D721Med (cell line): Measurements from ENCODE around the gene NBEAL1.
"Not testable (repeated sequence)": the region's sequence is repeated elsewhere in the genome, so short reads cannot be mapped to it uniquely, and the experiment has no call there.

Experiments used
- DNase-seq: peaks from one replicate; pipeline ENCODE4 v3.0.0; 2011; ENCODE audit warnings: low spot score; ENCODE audit not compliant: insufficient read length
- FAIRE-seq: peaks from 2 replicates; lab custom pipeline; 2011; peaks lifted over from hg19 to GRCh38; lab: Jason Lieb, UNC
- CTCF ChIP-seq: IDR thresholded peaks from 2 replicates; pipeline ENCODE4 v1.5.1; 2012; ENCODE audit warnings: mild to moderate bottlenecking, control low read depth; ENCODE audit not compliant: insufficient read depth; ENCODE audit errors: missing control alignments

NBEAL1 gene

GRCh38 chr2:203014456-203015199, at the start of gene NBEAL1:
Gene NBEAL1 (plus strand): TSS chr2:203014875. CDS start chr2:203016385, 1,510 bp downstream.
- DNase-seq (peak; percentile 78), FAIRE-seq (peak; percentile 85)
- no peak for TF ChIP-seq CTCF

GRCh38 chr2:202965810-202966460, 48.7 kb upstream of the NBEAL1 start:
- FAIRE-seq (no peak), DNase-seq (no peak)
- no peak for TF ChIP-seq CTCF

GRCh38 chr2:202969404-202969803, 45.3 kb upstream of the NBEAL1 start:
- not testable (repeated sequence) for DNase-seq, FAIRE-seq

- no peak for TF ChIP-seq CTCF
- FAIRE-seq (no peak), DNase-seq (no peak)
These were observed 37.9 kb upstream of the NBEAL1 start for GRCh38 chr2:202976809-202977208.

- TF ChIP-seq CTCF: no peak
- DNase-seq (no peak), FAIRE-seq (no peak)
These were observed 31.7 kb upstream of the NBEAL1 start for GRCh38 chr2:202982779-202983491.

GRCh38 chr2:202989749-202990148, 24.9 kb upstream of the NBEAL1 start:
- TF ChIP-seq CTCF: no peak
- FAIRE-seq (no peak), DNase-seq (no peak)

- peak; percentile 29 for FAIRE-seq
- no peak for DNase-seq
- TF ChIP-seq CTCF: no peak
These were observed 24.2 kb upstream of the NBEAL1 start for GRCh38 chr2:202990501-202990900.

GRCh38 chr2:202997113-202997512, 17.6 kb upstream of the NBEAL1 start:
- DNase-seq, FAIRE-seq: not testable (repeated sequence)
